H9 (cell line): Measurements from ENCODE around the gene DRGX. TPM values are rescaled to one million over a fixed set of nuclear protein-coding genes. Genes with fewer than 3 reads are reported as not detected.

ENCODE experiments used
- DNase-seq: peaks from one replicate; pipeline ENCODE4 v3.0.0-alpha.2; 2017
- H2AFZ ChIP-seq: one replicate; pipeline ENCODE4 v1.6.1; 2013; ENCODE audit warnings: mild to moderate bottlenecking, low read length, control low read depth, moderate library complexity
- H2AK5ac ChIP-seq: 2 replicates; pipeline ENCODE4 v1.6.1; 2013; ENCODE audit warnings: low read length, control low read depth, mixed read lengths; ENCODE audit not compliant: insufficient read length
- H2BK120ac ChIP-seq: one replicate; pipeline ENCODE4 v1.6.1; 2013; ENCODE audit warnings: low read depth, mild to moderate bottlenecking, low read length, control low read depth, inconsistent platforms; ENCODE audit not compliant: poor library complexity, severe bottlenecking
- H2BK12ac ChIP-seq: 2 replicates; pipeline ENCODE4 v1.6.1; 2013; ENCODE audit warnings: low read length, control low read depth, mixed read lengths, low read depth; ENCODE audit not compliant: insufficient read length
- H2BK15ac ChIP-seq: 2 replicates; pipeline ENCODE4 v1.6.1; 2013; ENCODE audit warnings: low read depth, low read length, control low read depth
- H2BK20ac ChIP-seq: one replicate; pipeline ENCODE4 v1.6.1; 2013; ENCODE audit warnings: low read depth, mild to moderate bottlenecking, low read length, control low read depth, inconsistent platforms; ENCODE audit not compliant: poor library complexity, severe bottlenecking
- H2BK5ac ChIP-seq: 2 replicates; pipeline ENCODE4 v1.6.1; 2013; ENCODE audit warnings: low read length, control low read depth, mixed read lengths; ENCODE audit not compliant: insufficient read length
- H3K14ac ChIP-seq: 2 replicates; pipeline ENCODE4 v1.6.1; 2013; ENCODE audit warnings: low read length, control low read depth; ENCODE audit not compliant: insufficient read depth
- H3K18ac ChIP-seq: 2 replicates; pipeline ENCODE4 v1.6.1; 2013; ENCODE audit warnings: low read depth, mild to moderate bottlenecking, mixed read lengths, low read length, control low read depth; ENCODE audit not compliant: insufficient read length
- H3K23ac ChIP-seq: 2 replicates; pipeline ENCODE4 v1.6.1; 2013; ENCODE audit warnings: low read length, control low read depth, mixed read lengths, low read depth; ENCODE audit not compliant: insufficient read length
- H3K23me2 ChIP-seq: 2 replicates; pipeline ENCODE4 v1.6.1; 2013; ENCODE audit warnings: low read depth, mild to moderate bottlenecking, mixed read lengths, low read length, control low read depth; ENCODE audit not compliant: insufficient read length, poor library complexity, severe bottlenecking
- H3K27ac ChIP-seq: 2 replicates; pipeline ENCODE4 v1.5.1; 2013; ENCODE audit warnings: low read length, control low read depth, mixed read lengths, low read depth; ENCODE audit not compliant: insufficient read length
- H3K27me3 ChIP-seq: 2 replicates; pipeline ENCODE4 v1.6.1; 2013; ENCODE audit warnings: low read length, control low read depth, inconsistent platforms; ENCODE audit not compliant: insufficient read depth
- H3K4ac ChIP-seq: 2 replicates; pipeline ENCODE4 v1.6.1; 2013; ENCODE audit warnings: low read depth, mild to moderate bottlenecking, control low read depth, inconsistent platforms, low read length, moderate library complexity
- H3K4me1 ChIP-seq: 2 replicates; pipeline ENCODE4 v1.6.1; 2013; ENCODE audit warnings: low read length, control low read depth, inconsistent platforms; ENCODE audit not compliant: insufficient read depth
- H3K4me2 ChIP-seq: 2 replicates; pipeline ENCODE4 v1.6.1; 2013; ENCODE audit warnings: low read length, control low read depth, mixed read lengths; ENCODE audit not compliant: insufficient read length, insufficient read depth
- H3K56ac ChIP-seq: 2 replicates; pipeline ENCODE4 v1.6.1; 2013; ENCODE audit warnings: low read depth, mild to moderate bottlenecking, mixed read lengths, low read length, control low read depth; ENCODE audit not compliant: insufficient read length
- H3K79me1 ChIP-seq: 2 replicates; pipeline ENCODE4 v1.6.1; 2013; ENCODE audit warnings: low read depth, mild to moderate bottlenecking, moderate library complexity, low read length, control low read depth, inconsistent platforms; ENCODE audit not compliant: insufficient read depth, poor library complexity, severe bottlenecking
- H3K79me2 ChIP-seq: 2 replicates; pipeline ENCODE4 v1.6.1; 2013; ENCODE audit warnings: low read length, control low read depth, inconsistent platforms; ENCODE audit not compliant: insufficient read depth
- H3K9ac ChIP-seq: 2 replicates; pipeline ENCODE4 v1.6.1; 2013; ENCODE audit warnings: low read length, control low read depth, mixed read lengths; ENCODE audit not compliant: insufficient read length; ENCODE audit errors: extremely low read depth
- H3K9me3 ChIP-seq: one replicate; pipeline ENCODE4 v1.6.1; 2013; ENCODE audit warnings: low read depth, low read length, inconsistent platforms; ENCODE audit not compliant: control insufficient read depth
- H3T11ph ChIP-seq: one replicate; pipeline ENCODE4 v1.6.1; 2013; ENCODE audit warnings: mild to moderate bottlenecking, low read length, control low read depth, inconsistent platforms
- H4K20me1 ChIP-seq: one replicate; pipeline ENCODE4 v1.6.1; 2013; ENCODE audit not compliant: control insufficient read depth, insufficient read length, insufficient read depth
- H4K5ac ChIP-seq: 2 replicates; pipeline ENCODE4 v1.6.1; 2013; ENCODE audit warnings: low read depth, mild to moderate bottlenecking, mixed read lengths, low read length, control low read depth; ENCODE audit not compliant: insufficient read length
- H4K8ac ChIP-seq: replicated peaks from 2 replicates; pipeline ENCODE4 v1.6.1; 2013; ENCODE audit warnings: low read length, control low read depth, mixed read lengths, low read depth; ENCODE audit not compliant: insufficient read length
- H4K91ac ChIP-seq: 2 replicates; pipeline ENCODE4 v1.6.1; 2013; ENCODE audit warnings: low read depth, mild to moderate bottlenecking, moderate library complexity, mixed read lengths, low read length, control low read depth; ENCODE audit not compliant: insufficient read length
- H3K27ac Mint-ChIP-seq, 3 experiments: 2 replicates in 2 of 3; 3 replicates in 1 of 3; pipeline ENCODE4 v1.8.0; 2020 to 2021; ENCODE audit warnings: mixed read lengths in 3 of 3, mild to moderate bottlenecking in 1 of 3, moderate library complexity in 1 of 3
- H3K27me3 Mint-ChIP-seq: 2 replicates; pipeline ENCODE4 v1.8.0; 2021; ENCODE audit warnings: low read depth, mild to moderate bottlenecking, moderate library complexity, mixed read lengths
- H3K36me3 Mint-ChIP-seq, 3 experiments: 2 replicates in 2 of 3; 3 replicates in 1 of 3; pipeline ENCODE4 v1.8.0; 2020 to 2021; ENCODE audit warnings: low read depth in 3 of 3, mixed read lengths in 3 of 3; ENCODE audit not compliant: insufficient read depth in 1 of 3
- H3K4me1 Mint-ChIP-seq, 2 experiments: 2 replicates each; pipeline ENCODE4 v1.8.0; 2020; ENCODE audit warnings: mixed read lengths in 2 of 2
- H3K4me3 Mint-ChIP-seq, 2 experiments: 2 replicates in 1 of 2; 3 replicates in 1 of 2; pipeline ENCODE4 v1.8.0; 2020 to 2021; ENCODE audit warnings: mild to moderate bottlenecking in 2 of 2, mixed read lengths in 2 of 2, moderate library complexity in 1 of 2
- H3K9me3 Mint-ChIP-seq, 2 experiments: 2 replicates in 1 of 2; 3 replicates in 1 of 2; pipeline ENCODE4 v1.8.0; 2020; ENCODE audit warnings: mild to moderate bottlenecking in 2 of 2, mixed read lengths in 2 of 2, moderate library complexity in 1 of 2
- CTCF ChIP-seq: fragments of 200-600 bp; sonication (generic); conservative IDR thresholded peaks from 3 replicates; pipeline ENCODE4 v1.8.0; 2021; ENCODE audit warnings: antibody characterized with exemption, mild to moderate bottlenecking
- WGBS: extraction: QIAGEN DNeasy Blood & Tissue Kit; methylation state at CpG from one replicate; pipeline ENCODE4 v1.1.7; 2013; ENCODE audit warnings: missing lambda C conversion rate, low lambda C conversion rate, mixed read lengths; ENCODE audit not compliant: insufficient read length; ENCODE audit errors: extremely low coverage; 5-methylcytosine and 5-hydroxymethylcytosine counted together
- total RNA-seq: library from RNA; stranded (reverse); gene quantifications from 2 replicates; pipeline ENCODE4 v1.2.1, GENCODE V29; 2021

DRGX gene
- total RNA-seq, 1 experiment from 2014 or later = not detected

DNA sequence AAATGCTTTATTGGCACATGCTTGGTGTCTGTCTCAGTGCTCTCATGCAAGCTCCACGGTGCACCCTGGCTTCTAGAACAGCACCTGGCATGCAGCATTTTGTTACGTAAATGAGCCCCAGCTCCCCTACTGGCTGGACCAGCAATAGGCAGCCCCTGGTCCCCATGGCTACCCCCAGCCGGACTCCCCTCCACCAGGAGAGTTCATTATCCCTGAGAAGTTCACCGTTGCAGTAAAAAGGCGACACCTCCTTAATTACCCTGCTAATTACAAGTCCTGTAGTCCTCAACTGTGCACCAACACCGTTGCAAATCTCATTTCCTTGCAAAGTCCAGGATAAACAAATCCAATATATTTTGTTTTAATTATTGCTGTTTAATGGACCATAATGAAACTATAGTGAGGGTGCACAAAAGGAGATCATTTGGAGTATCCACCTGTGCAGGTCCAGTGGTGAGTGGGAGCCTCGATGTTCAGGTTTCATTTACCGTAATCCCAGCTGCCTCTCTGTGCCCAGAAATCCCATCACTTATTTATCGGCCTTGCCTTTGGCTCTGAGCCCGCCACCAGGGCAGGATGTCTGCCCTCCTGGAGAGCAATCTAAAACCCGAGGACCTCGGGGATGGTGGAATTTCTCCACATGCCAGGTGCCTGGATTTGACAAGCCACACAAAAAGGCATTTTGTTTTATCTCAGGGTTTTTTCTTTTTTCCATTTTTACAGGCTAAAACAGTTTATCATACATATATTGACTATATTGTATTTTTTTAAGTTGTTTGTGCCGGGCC, 12.8 kb upstream of the DRGX start:
- Histone ChIP-seq H2BK15ac (no peak overlapping the region), H3K79me1 (no peaks in the 10 kb centered on the region), H4K91ac (no peak overlapping the region), H3K27ac (no peak overlapping the region), H3K9ac (no peak overlapping the region), H3K56ac (no peak overlapping the region), H4K8ac (no peak overlapping the region), H3K4me2 (no peak overlapping the region), H3T11ph (no peak overlapping the region), H3K4ac (no peak overlapping the region), H2BK120ac (no peak overlapping the region), H3K23ac (no peak overlapping the region), H4K20me1 (no peaks in the 10 kb centered on the region), H3K27me3 (peaks cover 3% of the 10 kb centered on the region; the same call in 1 of the 2 replicates), H3K18ac (no peak overlapping the region), H3K9me3 (no peaks in the 10 kb centered on the region), H3K23me2 (no peaks in the 10 kb centered on the region), H4K5ac (no peak overlapping the region), H3K4me1 (peaks cover 3% of the 10 kb centered on the region; the same call in 1 of the 2 replicates), H3K79me2 (no peaks in the 10 kb centered on the region), H2BK12ac (no peak overlapping the region), H2BK5ac (no peak overlapping the region), H2BK20ac (no peak overlapping the region), H2AFZ (no peak overlapping the region), H2AK5ac (no peak overlapping the region), H3K14ac (no peak overlapping the region)
- no CpG with 5 or more reads among the region's 13 CpGs for WGBS
- H3K4me1 Mint-ChIP-seq = peaks cover 25 to 26% of the 10 kb centered on the region in 2 experiments
- H3K4me3 Mint-ChIP-seq = no peak overlapping the region; a peak in 1 of 5 replicates
- no peaks in the 10 kb centered on the region for H3K9me3 Mint-ChIP-seq
- TF ChIP-seq CTCF = peak; percentile 47; the same call in 2 of the 3 replicates
- peak; percentile 64 for DNase-seq
- peaks cover 26% of the 10 kb centered on the region for H3K27me3 Mint-ChIP-seq
- no peaks in the 10 kb centered on the region for H3K36me3 Mint-ChIP-seq
- no peak overlapping the region for H3K27ac Mint-ChIP-seq
